ENCODE measurements around the gene BEGAIN. TPM values are rescaled to one million over a fixed set of nuclear protein-coding genes. Genes with fewer than 3 reads are reported as not detected.

The BEGAIN gene
- total RNA-seq, 1 experiment from 2014 or later = 0.54 TPM

- no peak for DNase-seq
- ChIA-PET POLR2A (no interaction called here), CTCF (no interaction called here)
- Mint-ChIP-seq H3K36me3 (ENCODE audit: insufficient read depth, unreplicated experiment) (no peaks in the 10 kb centered on the region), H3K9me3 (ENCODE audit: unreplicated experiment) (no peaks in the 10 kb centered on the region), H3K27me3 (ENCODE audit: insufficient read depth, unreplicated experiment) (no peaks in the 10 kb centered on the region), H3K4me3 (ENCODE audit: unreplicated experiment) (no peak overlapping the region), H3K27ac (ENCODE audit: unreplicated experiment) (no peak overlapping the region), H3K4me1 (ENCODE audit: low read depth, unreplicated experiment) (no peaks in the 10 kb centered on the region)
- no peak for TF ChIP-seq CTCF (IDR thresholded peaks at IDR 0.05; ENCODE audit: insufficient read depth in 1 of 2, low read depth in 1 of 2, low read length in 1 of 2, severe bottlenecking in 1 of 2, unreplicated experiment in 1 of 2)
- intact Hi-C loops (cut with micrococcal nuclease; ENCODE audit: unreplicated experiment) = no loop called here
- no peaks in the 10 kb centered on the region for H3K4me1 ChIP-seq
- no peaks in the 10 kb centered on the region for H3K27me3 ChIP-seq (replicated peaks; ENCODE audit: control insufficient read depth, insufficient read depth, low read length)
- no peak overlapping the region for H3K4me3 ChIP-seq (ENCODE audit: low read depth, low read length)
- no TSS peak for BruUV-seq (replicated peaks)
- no peaks in the 10 kb centered on the region; the same call in 1 of the 2 replicates for H3K36me3 ChIP-seq (ENCODE audit: control insufficient read depth, insufficient read depth, low read length)
- H3K9me3 ChIP-seq = no peaks in the 10 kb centered on the region
Measured at GRCh38 chr14:100536121-100536510, 51.1 kb downstream of the BEGAIN start.

DNA sequence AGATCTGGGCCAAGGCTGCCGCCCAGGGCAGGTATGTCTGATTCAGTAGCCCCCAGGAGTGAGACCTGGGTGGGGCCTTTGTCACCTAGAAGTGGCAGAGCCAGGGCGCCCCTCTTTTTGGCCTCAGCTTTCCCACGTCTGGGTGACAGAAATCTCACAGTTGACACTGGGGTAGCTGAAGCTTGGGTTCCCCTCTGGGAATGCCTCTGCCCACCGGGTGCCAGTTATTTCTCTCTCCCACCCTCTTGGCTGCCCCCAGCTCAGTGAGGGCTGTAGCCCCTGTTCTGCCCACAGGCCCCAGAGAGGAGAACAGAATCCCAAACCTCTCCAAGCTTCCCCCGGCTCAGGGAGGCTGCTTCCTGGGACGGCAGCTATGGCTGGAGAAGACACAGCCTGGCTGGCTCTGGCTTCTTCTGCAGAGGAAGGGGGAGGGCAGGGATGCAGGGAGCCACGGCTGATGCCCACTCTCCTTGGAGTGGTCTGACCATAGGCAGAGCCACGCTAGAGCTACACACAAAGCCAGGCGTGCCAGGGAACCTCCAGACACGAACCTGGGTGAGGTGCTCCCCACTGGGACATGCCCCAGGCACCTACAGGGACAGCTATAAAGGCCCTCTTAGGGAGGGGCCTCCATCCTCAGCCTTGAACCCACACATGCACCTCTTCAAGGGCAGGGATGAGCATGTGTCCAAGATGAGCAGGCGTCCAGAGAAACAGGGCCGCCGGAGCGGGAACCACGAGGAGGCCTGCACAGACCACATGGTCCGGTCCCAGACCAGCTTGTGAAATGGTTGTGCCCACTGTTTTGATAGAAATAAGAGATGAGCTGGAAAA, 51.7 kb downstream of the BEGAIN start:
- Histone ChIP-seq H3K9me3 (no peaks in the 10 kb centered on the region), H3K4me3 (ENCODE audit: low read depth, low read length) (no peak overlapping the region), H3K36me3 (ENCODE audit: control insufficient read depth, insufficient read depth, low read length) (no peaks in the 10 kb centered on the region; the same call in 1 of the 2 replicates), H3K4me1 (no peaks in the 10 kb centered on the region), H3K27me3 (replicated peaks; ENCODE audit: control insufficient read depth, insufficient read depth, low read length) (no peaks in the 10 kb centered on the region)
- no peaks in the 10 kb centered on the region for H3K36me3 Mint-ChIP-seq (ENCODE audit: insufficient read depth, unreplicated experiment)
- no peak overlapping the region for H3K4me3 Mint-ChIP-seq (ENCODE audit: unreplicated experiment)
- ChIA-PET CTCF (no interaction called here), POLR2A (no interaction called here)
- H3K27ac Mint-ChIP-seq (ENCODE audit: unreplicated experiment) = no peak overlapping the region
- no peaks in the 10 kb centered on the region for H3K9me3 Mint-ChIP-seq (ENCODE audit: unreplicated experiment)
- H3K4me1 Mint-ChIP-seq (ENCODE audit: low read depth, unreplicated experiment) = no peaks in the 10 kb centered on the region
- no TSS peak for BruUV-seq (replicated peaks)
- intact Hi-C loops (cut with micrococcal nuclease; ENCODE audit: unreplicated experiment) = no loop called here
- no peak for TF ChIP-seq CTCF (IDR thresholded peaks at IDR 0.05; ENCODE audit: insufficient read depth in 1 of 2, low read depth in 1 of 2, low read length in 1 of 2, severe bottlenecking in 1 of 2, unreplicated experiment in 1 of 2)
- DNase-seq = no peak
- no peaks in the 10 kb centered on the region for H3K27me3 Mint-ChIP-seq (ENCODE audit: insufficient read depth, unreplicated experiment)

- no peaks in the 10 kb centered on the region for H3K9me3 Mint-ChIP-seq (ENCODE audit: unreplicated experiment)
- H3K27me3 Mint-ChIP-seq (ENCODE audit: insufficient read depth, unreplicated experiment) = no peaks in the 10 kb centered on the region
- Histone ChIP-seq H3K4me1 (no peaks in the 10 kb centered on the region), H3K27me3 (replicated peaks; ENCODE audit: control insufficient read depth, insufficient read depth, low read length) (no peaks in the 10 kb centered on the region), H3K36me3 (ENCODE audit: control insufficient read depth, insufficient read depth, low read length) (no peaks in the 10 kb centered on the region; the same call in 1 of the 2 replicates), H3K9me3 (no peaks in the 10 kb centered on the region), H3K4me3 (ENCODE audit: low read depth, low read length) (no peak overlapping the region)
- intact Hi-C loops (cut with micrococcal nuclease; ENCODE audit: unreplicated experiment) = no loop called here
- ChIA-PET POLR2A (no interaction called here), CTCF (no interaction called here)
- DNase-seq = no peak
- no peak overlapping the region for H3K27ac Mint-ChIP-seq (ENCODE audit: unreplicated experiment)
- no TSS peak for BruUV-seq (replicated peaks)
- TF ChIP-seq CTCF (IDR thresholded peaks at IDR 0.05; ENCODE audit: insufficient read depth in 1 of 2, low read depth in 1 of 2, low read length in 1 of 2, severe bottlenecking in 1 of 2, unreplicated experiment in 1 of 2) = no peak
- no peaks in the 10 kb centered on the region for H3K4me1 Mint-ChIP-seq (ENCODE audit: low read depth, unreplicated experiment)
- no peak overlapping the region for H3K4me3 Mint-ChIP-seq (ENCODE audit: unreplicated experiment)
- no peaks in the 10 kb centered on the region for H3K36me3 Mint-ChIP-seq (ENCODE audit: insufficient read depth, unreplicated experiment)
Measured at GRCh38 chr14:100534528-100535286, 52.5 kb downstream of the BEGAIN start.
